Fibroblast of villous mesenchyme (primary cell): ENCODE results near the gene SP100. TPM values are rescaled to one million over a fixed set of nuclear protein-coding genes. Genes with fewer than 3 reads are reported as not detected.

ENCODE experiments used
- DNase-seq: peaks from one replicate; pipeline ENCODE4 v3.0.0-alpha.2; 2010; ENCODE audit warnings: low read depth
- H3K4me3 ChIP-seq: 2 replicates; pipeline ENCODE4 v1.5.1; 2011; ENCODE audit warnings: low read depth, mild to moderate bottlenecking, low read length
- total RNA-seq: library from RNA; depleted of rRNA; stranded (reverse); fragments of >200 nt; gene quantifications from 2 replicates; pipeline ENCODE4 v1.2.3, GENCODE V29; 2012
- TF ChIP-seq, protein P1 (sequence below): IDR thresholded peaks from 2 replicates; pipeline ENCODE4 v1.5.1; 2012; ENCODE audit warnings: low read depth, mild to moderate bottlenecking, low read length; ENCODE audit not compliant: insufficient read depth

SP100 gene
- total RNA-seq, 1 donor: 119 TPM

DNA sequence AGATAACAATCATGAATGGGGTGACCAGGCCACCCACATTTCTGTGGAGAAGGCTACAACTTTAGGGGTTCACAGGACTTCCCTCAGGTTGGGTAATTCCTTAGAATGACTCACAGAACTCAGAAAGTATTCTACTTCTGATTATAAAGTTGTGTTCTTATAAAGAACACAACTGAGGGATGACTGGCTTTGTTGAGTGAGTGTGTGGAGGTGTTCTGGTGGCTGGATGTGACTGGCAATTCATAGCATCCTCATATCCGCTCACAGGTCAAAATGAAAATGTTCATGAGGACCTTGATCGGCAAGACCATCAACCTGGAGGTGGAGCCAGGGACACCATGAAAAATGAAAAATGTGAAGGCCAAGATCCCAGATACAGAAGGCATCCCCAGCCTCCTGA, 153.3 kb downstream of the SP100 start:
- no peak for DNase-seq
- TF ChIP-seq, protein P1, sequence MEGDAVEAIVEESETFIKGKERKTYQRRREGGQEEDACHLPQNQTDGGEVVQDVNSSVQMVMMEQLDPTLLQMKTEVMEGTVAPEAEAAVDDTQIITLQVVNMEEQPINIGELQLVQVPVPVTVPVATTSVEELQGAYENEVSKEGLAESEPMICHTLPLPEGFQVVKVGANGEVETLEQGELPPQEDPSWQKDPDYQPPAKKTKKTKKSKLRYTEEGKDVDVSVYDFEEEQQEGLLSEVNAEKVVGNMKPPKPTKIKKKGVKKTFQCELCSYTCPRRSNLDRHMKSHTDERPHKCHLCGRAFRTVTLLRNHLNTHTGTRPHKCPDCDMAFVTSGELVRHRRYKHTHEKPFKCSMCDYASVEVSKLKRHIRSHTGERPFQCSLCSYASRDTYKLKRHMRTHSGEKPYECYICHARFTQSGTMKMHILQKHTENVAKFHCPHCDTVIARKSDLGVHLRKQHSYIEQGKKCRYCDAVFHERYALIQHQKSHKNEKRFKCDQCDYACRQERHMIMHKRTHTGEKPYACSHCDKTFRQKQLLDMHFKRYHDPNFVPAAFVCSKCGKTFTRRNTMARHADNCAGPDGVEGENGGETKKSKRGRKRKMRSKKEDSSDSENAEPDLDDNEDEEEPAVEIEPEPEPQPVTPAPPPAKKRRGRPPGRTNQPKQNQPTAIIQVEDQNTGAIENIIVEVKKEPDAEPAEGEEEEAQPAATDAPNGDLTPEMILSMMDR: no peak

DNA sequence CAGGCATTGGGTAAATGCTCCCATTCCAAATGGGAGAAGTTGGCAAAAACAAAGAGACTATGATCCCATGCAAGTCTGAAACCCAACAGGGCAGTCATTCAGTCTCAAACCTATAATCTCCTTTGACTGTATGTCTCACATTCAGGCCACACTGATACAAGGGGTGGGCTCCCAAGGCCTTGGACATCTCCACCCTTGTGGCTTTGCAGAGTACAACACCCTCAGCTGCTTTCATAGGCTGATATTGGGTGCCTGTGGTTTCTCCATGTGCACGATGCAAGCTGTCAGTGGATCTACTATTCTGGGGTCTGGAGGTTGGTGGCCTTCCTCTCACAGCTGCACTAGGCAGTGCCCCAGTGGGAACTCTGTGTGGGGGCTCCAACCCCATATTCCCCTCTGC, 155.0 kb downstream of the SP100 start:
- TF ChIP-seq, protein P1: no peak
- no peak overlapping the region for H3K4me3 ChIP-seq
- DNase-seq: no peak

More for the DNA sequence above, 153.3 kb downstream of the SP100 start:
- H3K4me3 ChIP-seq: no peak overlapping the region

DNA sequence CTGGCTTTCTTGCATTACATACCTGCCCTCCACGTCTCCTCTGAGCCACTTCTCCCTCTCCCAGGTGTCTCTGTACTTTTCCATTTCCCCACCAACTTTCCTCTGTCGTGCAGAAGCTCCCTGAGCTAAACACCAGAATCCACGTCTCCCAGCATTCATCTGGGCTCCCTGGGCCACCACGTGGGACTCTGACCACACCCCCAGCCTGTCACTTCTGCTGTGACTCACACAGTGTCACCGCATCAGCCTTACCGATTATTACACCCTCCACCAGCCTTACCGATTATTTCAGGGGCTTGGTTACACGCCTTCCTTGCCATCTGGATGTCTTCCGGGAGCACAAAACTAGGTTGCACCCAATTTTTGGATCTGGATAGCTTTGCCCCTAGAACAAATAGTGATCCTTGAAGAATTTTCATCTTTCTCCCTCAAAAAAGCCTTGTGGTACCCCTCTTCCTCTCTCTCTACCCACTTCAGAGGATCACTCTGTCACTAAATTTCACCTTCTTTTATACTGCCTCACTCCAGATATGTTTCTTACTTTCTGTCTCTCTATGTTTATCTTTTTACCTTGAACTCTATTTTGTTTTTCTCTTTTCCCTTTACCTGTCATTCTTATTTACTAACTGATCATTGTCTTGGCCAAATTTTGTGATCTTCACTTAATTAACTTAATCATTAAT, 159.8 kb downstream of the SP100 start:
- no peak overlapping the region for H3K4me3 ChIP-seq
- TF ChIP-seq, protein P1: no peak
- DNase-seq: no peak

DNA sequence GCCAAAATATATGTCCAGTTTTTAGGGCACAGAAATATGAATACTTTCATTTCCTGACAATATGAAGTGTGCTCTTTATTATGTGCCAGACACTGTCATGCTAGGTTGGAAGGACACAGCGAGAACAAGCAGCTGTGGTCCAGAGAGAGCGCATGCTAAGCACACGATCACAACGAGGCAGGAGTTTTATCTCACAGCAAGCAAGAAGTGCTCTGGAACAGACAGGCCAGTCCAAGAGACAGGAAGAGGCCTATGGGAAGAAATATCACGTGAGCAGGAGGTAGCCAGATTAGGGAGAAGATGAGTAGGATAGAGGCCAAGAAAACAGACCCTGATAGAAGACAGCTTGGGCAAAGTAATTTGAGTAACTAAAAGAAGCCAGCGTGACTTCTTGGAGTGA, 161.1 kb downstream of the SP100 start:
- H3K4me3 ChIP-seq: no peak overlapping the region
- TF ChIP-seq, protein P1: no peak
- DNase-seq: no peak

DNA sequence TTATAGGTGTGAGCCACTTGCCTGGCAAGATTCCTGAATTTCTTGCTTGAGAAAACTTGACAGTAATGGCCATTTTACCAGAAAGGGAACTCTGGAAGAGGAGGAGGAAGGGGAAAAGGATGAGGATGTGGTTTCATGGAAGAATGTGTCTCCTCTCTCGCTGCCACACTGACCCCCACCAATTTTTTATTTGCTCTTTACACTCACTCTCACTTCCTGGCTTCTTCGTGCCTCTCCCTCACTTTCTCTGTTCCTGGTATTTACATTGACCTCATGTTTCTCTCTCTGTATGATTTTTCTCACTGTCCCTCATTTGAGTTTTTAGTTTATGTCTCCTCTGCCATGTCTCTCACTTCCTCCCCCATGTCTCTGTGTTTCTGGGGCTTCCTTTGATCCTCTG, 162.1 kb downstream of the SP100 start:
- TF ChIP-seq, protein P1: no peak
- no peak for DNase-seq

DNA sequence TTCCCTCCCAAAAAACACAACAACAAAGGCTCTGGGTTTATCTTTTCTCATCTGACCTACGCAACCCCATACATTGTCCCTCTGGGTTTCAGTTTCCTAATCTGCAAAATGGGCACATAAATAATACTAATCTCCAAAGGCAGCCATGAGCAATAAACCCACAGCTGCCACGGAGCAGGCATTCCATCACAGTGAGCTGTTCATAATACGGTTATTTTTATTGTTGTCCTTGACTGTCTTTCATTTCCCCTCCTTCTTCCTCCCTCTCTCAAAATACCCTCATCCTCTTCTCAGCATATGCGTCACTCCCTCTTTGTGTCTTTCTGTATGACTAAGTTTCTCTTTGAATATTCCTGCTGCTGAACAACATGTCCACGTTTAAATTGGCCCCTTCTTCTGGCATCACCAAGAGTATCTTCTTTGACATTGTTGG, 166.9 kb downstream of the SP100 start:
- DNase-seq: peak; percentile 12
- TF ChIP-seq, protein P1: no peak
- no peak overlapping the region for H3K4me3 ChIP-seq

More for the DNA sequence above, 162.1 kb downstream of the SP100 start:
- H3K4me3 ChIP-seq: no peak overlapping the region

DNA sequence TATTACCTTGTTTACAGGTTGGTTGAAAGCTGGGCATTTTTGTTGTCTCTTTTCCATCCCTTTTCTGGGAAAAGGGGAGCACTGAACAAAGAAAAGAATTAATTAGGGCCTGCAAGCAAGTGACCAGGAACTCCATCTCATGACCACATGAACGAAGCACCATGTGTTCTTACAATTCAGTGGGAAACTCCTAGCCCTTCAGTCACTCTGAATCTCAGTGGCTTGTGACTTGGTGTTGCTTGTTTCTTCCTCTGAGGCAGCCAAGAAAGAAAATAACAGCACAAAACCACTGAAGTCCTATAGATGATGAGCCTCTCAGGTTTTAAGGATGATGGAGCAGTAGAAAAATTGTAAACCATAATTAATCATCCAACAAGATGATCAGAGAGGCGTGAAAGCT, 167.6 kb downstream of the SP100 start:
- DNase-seq: no peak
- no peak overlapping the region for H3K4me3 ChIP-seq
- TF ChIP-seq, protein P1: no peak
